ENCODE measurements around the gene IBSP. TPM values are rescaled to one million over a fixed set of nuclear protein-coding genes. Genes with fewer than 3 reads are reported as not detected.

The IBSP gene
- total RNA-seq, 1 experiment from 2014 or later, result not detected

DNA sequence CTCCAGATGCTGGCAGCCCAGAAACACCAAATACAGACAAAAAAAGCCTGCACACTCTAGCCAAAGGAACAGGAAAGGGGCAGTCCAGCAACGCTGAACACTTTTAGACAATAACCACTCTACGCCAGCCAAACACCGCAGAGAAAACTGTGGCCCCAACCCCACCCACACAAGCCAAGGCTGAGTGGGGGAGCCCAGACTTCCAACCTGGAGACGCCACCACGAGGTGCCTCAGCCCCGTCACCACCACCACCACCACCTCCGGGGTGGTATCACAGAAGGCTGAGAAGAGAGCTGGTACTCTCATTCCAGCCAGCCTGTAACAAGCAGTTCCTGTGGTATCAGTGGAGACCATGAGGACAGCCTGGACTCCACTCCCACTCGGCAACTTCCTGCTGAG, 56.2 kb downstream of the IBSP start:
- Histone ChIP-seq H3K4me3 (no peak overlapping the region), H3K9me3 (no peaks in the 10 kb centered on the region), H3K36me3 (no peaks in the 10 kb centered on the region), H3K27me3 (no peaks in the 10 kb centered on the region)
- DNase-seq, result no peak

DNA sequence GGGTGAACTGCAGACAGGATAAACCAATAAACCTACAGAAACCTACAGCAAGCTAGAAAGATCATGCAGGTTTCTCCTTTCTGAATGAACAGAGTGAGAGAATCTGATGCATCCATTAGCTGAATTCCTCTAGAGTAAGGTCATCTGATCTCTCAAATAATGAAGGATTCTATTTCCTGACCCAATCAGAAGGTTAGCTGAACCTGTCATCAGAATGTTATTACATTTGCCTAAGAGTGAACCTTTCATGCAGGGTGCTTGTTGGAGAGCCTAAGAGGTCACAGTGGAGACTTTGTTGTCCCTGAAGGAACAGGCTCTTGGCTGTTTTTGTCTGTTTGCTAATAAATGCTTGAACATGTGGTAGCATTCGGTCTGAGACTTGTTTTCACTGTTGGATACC, 57.5 kb downstream of the IBSP start:
- Histone ChIP-seq H3K9me3 (no peaks in the 10 kb centered on the region), H3K36me3 (no peaks in the 10 kb centered on the region), H3K27me3 (no peaks in the 10 kb centered on the region), H3K4me3 (no peak overlapping the region)
- no peak for DNase-seq

DNA sequence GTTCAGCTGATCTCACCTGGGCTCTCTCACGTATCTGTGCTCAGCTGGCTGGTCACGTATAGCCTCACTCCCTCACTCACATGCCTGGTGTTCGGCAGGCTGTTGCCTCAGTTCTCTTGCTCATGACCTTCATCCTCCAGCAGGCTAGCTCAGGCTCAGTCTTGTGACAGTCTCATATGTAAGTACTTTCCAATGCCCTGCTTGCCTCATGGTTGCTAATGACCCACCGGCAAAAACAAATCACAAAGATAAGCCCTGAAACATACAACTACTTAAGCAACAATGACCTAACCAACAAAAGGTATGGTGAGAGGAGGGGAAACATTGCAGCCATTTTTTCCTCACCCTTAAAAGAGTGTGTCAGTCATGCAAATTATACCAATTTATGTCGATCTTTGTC, 58.4 kb downstream of the IBSP start:
- Histone ChIP-seq H3K36me3 (no peaks in the 10 kb centered on the region), H3K9me3 (no peaks in the 10 kb centered on the region), H3K27me3 (no peaks in the 10 kb centered on the region), H3K4me3 (no peak overlapping the region)
- no peak for DNase-seq

Other genes with a start within 250 kb of the IBSP start
- gene DSPP, start 191.0 kb upstream of the IBSP start, total RNA-seq (2014; rRNA removed; shearing (Covaris generic); ENCODE audit: low replicate concordance), result not detected in 2 replicates
- gene DMP1, start 149.3 kb upstream of the IBSP start, total RNA-seq (2014; rRNA removed; shearing (Covaris generic); ENCODE audit: low replicate concordance), result not detected in 2 replicates
- not detected in 2 replicates for gene MEPE, start 33.4 kb downstream of the IBSP start, total RNA-seq (2014; rRNA removed; shearing (Covaris generic); ENCODE audit: low replicate concordance)
- gene SPP1, start 176.2 kb downstream of the IBSP start, total RNA-seq (2014; rRNA removed; shearing (Covaris generic); ENCODE audit: low replicate concordance), result not detected in 2 replicates
- 9.0 and 14.2 TPM in 2 replicates for gene PKD2, start 208.1 kb downstream of the IBSP start, total RNA-seq (2014; rRNA removed; shearing (Covaris generic); ENCODE audit: low replicate concordance)

Data from MG63 (cell line).